Calu3 (cell line): ENCODE results near the gene PARN. TPM values are rescaled to one million over a fixed set of nuclear protein-coding genes. Genes with fewer than 3 reads are reported as not detected.

Experiments used
- BruUV-seq: library from RNA; stranded (reverse); fragments of 400-500 nt; replicated peaks from 2 replicates; lab custom pipeline; 2021; lab: Mats Ljungman, UMichigan
- CTCF ChIA-PET: fragments of 300-600 bp; sonication (Branson Sonifier 250); formaldehyde crosslinking; loops from one replicate; lab custom pipeline; 2022; ENCODE audit warnings: antibody characterized with exemption; lab: Charles Lee
- DNase-seq: peaks from one replicate; pipeline ENCODE4 v3.0.0; 2022
- H3K27ac Mint-ChIP-seq: one replicate; pipeline ENCODE4 v1.8.0; 2022; ENCODE audit warnings: mixed read lengths; ENCODE audit not compliant: unreplicated experiment
- H3K27me3 Mint-ChIP-seq: one replicate; pipeline ENCODE4 v1.8.0; 2022; ENCODE audit warnings: mixed read lengths; ENCODE audit not compliant: unreplicated experiment
- H3K36me3 Mint-ChIP-seq: one replicate; pipeline ENCODE4 v1.8.0; 2022; ENCODE audit warnings: mild to moderate bottlenecking, moderate library complexity, mixed read lengths; ENCODE audit not compliant: insufficient read depth, unreplicated experiment
- H3K4me1 Mint-ChIP-seq: one replicate; pipeline ENCODE4 v1.8.0; 2022; ENCODE audit warnings: mild to moderate bottlenecking, low read depth, mixed read lengths; ENCODE audit not compliant: unreplicated experiment
- H3K4me3 Mint-ChIP-seq: one replicate; pipeline ENCODE4 v1.8.0; 2022; ENCODE audit warnings: mild to moderate bottlenecking, low read depth, moderate library complexity, mixed read lengths; ENCODE audit not compliant: unreplicated experiment
- H3K9me3 Mint-ChIP-seq: one replicate; pipeline ENCODE4 v1.8.0; 2022; ENCODE audit warnings: low read depth, mixed read lengths; ENCODE audit not compliant: unreplicated experiment
- CTCF ChIP-seq: fragments of 200-600 bp; IDR thresholded peaks from one replicate; pipeline ENCODE4 v1.8.0; 2022; ENCODE audit warnings: antibody characterized with exemption; ENCODE audit not compliant: unreplicated experiment
- intact Hi-C: fragments of 100-400 bp; cut with micrococcal nuclease; formaldehyde crosslinking; loops from one replicate; pipeline ENCODE4 v1.10.0; 2022; ENCODE audit not compliant: unreplicated experiment
- total RNA-seq: library from RNA; stranded (reverse); gene quantifications from 2 replicates; pipeline ENCODE4 v1.2.3, GENCODE V29; 2022

Gene PARN
- total RNA-seq, 1 experiment from 2014 or later = 59.1 TPM

- intact Hi-C loops = loop anchor here (10.0 kb wide), 1 partner anchor 445 kb away; no protein-coding TSS in a partner anchor
- CTCF ChIA-PET = no interaction called here
- H3K36me3 Mint-ChIP-seq = peaks cover 15% of the 10 kb centered on the region
- H3K4me3 Mint-ChIP-seq = no peak overlapping the region
- H3K4me1 Mint-ChIP-seq = no peaks in the 10 kb centered on the region
- no peaks in the 10 kb centered on the region for H3K27me3 Mint-ChIP-seq
- H3K9me3 Mint-ChIP-seq = peaks cover 6% of the 10 kb centered on the region
- BruUV-seq = no TSS peak
- H3K27ac Mint-ChIP-seq = no peak overlapping the region
- TF ChIP-seq CTCF = no peak
- no peak for DNase-seq
Measured at GRCh38 chr16:14539631-14540030, 90.4 kb downstream of the PARN start.

GRCh38 chr16:14539156-14539555, 90.9 kb downstream of the PARN start:
- CTCF ChIA-PET = no interaction called here
- Mint-ChIP-seq H3K27ac (no peak overlapping the region), H3K4me3 (no peak overlapping the region), H3K36me3 (peaks cover 15% of the 10 kb centered on the region), H3K4me1 (no peaks in the 10 kb centered on the region), H3K9me3 (peaks cover 6% of the 10 kb centered on the region), H3K27me3 (no peaks in the 10 kb centered on the region)
- intact Hi-C loops = no loop called here
- DNase-seq = no peak
- BruUV-seq = no TSS peak
- no peak for TF ChIP-seq CTCF

GRCh38 chr16:14538604-14539003, 91.5 kb downstream of the PARN start:
- Mint-ChIP-seq H3K9me3 (peaks cover 6% of the 10 kb centered on the region), H3K4me3 (no peak overlapping the region), H3K27ac (no peak overlapping the region), H3K27me3 (no peaks in the 10 kb centered on the region), H3K36me3 (peaks cover 12% of the 10 kb centered on the region), H3K4me1 (no peaks in the 10 kb centered on the region)
- intact Hi-C loops = no loop called here
- DNase-seq = no peak
- CTCF ChIA-PET = no interaction called here
- no peak for TF ChIP-seq CTCF
- BruUV-seq = no TSS peak

- Mint-ChIP-seq H3K36me3 (peaks cover 4% of the 10 kb centered on the region), H3K27ac (no peak overlapping the region), H3K4me3 (no peak overlapping the region), H3K9me3 (no peaks in the 10 kb centered on the region), H3K4me1 (peaks cover 27% of the 10 kb centered on the region), H3K27me3 (no peaks in the 10 kb centered on the region)
- no peak for TF ChIP-seq CTCF
- CTCF ChIA-PET = interaction anchor here (0.7 kb wide), 1 partner anchor 212 kb away, joined by 3 read pairs; no protein-coding TSS in a partner anchor
- BruUV-seq = no TSS peak
- DNase-seq = no peak
- intact Hi-C loops = no loop called here
Measured at GRCh38 chr16:14531613-14532012, 98.4 kb downstream of the PARN start.
